BLaER1 treated with 17β-estradiol and CSF1 and Interleukin-3, amounts not matched to agents 10 nM and 100 nM (cell line): ENCODE measurements around the gene ZCCHC4.

ENCODE experiments used
- H3K27ac ChIP-seq, 11 experiments: shearing (Covaris generic); formaldehyde crosslinking; 2 replicates each; pipeline ENCODE4 v1.8.1; 2022
- H3K27me3 ChIP-seq, 11 experiments: shearing (Covaris generic); formaldehyde crosslinking; 2 replicates each; pipeline ENCODE4 v1.8.1; 2022
- H3K36me3 ChIP-seq, 11 experiments: shearing (Covaris generic); formaldehyde crosslinking; 2 replicates each; pipeline ENCODE4 v1.8.1; 2022
- H3K4me1 ChIP-seq, 10 experiments: shearing (Covaris generic); formaldehyde crosslinking; 2 replicates each; pipeline ENCODE4 v1.8.1; 2022
- H3K4me2 ChIP-seq, 11 experiments: shearing (Covaris generic); formaldehyde crosslinking; 2 replicates each; pipeline ENCODE4 v1.8.1; 2022
- H3K4me3 ChIP-seq, 10 experiments: shearing (Covaris generic); formaldehyde crosslinking; 2 replicates each; pipeline ENCODE4 v1.8.1; 2022
- H3K9ac ChIP-seq, 11 experiments: shearing (Covaris generic); formaldehyde crosslinking; 2 replicates each; pipeline ENCODE4 v1.8.1; 2022
- H3K9me3 ChIP-seq, 11 experiments: shearing (Covaris generic); formaldehyde crosslinking; replicated peaks in 1 of 11; 2 replicates each; pipeline ENCODE4 v1.8.1; 2022
- H4K20me1 ChIP-seq, 11 experiments: shearing (Covaris generic); formaldehyde crosslinking; 2 replicates each; pipeline ENCODE4 v1.8.1; 2022
- Cebpa-rat ChIP-seq, 11 experiments: shearing (Covaris generic); IDR thresholded peaks; 2 replicates each; pipeline ENCODE4 v1.8.1; 2022

The ZCCHC4 gene

DNA sequence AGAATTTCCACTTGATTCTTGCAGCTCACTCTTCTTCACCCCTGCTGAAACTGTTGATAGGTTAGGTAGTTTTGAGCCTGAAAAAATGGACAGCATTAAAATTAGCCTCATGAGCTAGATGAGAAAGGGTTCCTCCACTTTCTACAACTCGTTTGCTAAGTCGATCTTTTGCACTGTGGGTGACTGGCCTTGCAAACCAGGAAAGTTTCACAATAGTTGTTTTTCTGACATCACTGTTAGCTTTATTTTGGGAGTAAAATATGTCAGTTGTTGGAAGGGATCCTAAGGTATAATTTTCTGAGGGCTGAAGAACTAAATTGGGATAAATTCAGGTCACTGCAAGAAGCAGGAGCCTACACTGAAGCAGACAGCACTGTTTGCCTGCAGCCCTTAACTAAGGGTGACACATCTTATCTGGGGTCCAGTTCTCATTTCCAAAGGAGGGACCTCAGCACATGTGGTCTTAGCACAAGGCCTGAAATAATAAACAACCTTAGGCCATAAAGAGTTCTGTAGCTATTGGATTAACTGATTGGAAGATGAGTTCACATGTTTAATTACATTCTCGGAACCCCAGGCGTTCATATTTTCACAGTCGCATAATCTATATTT is 93.6 kb downstream of the ZCCHC4 start:
- Histone ChIP-seq H3K36me3 (peaks cover 82 to 100% (median 94%) of the 10 kb centered on the region in 11 experiments), H3K9me3 (no peaks in the 10 kb centered on the region), H3K4me3 (no peak overlapping the region), H3K4me1 (no peaks in the 10 kb centered on the region), H3K27ac (no peak overlapping the region), H3K9ac (no peak overlapping the region), H3K27me3 (no peaks in the 10 kb centered on the region), H4K20me1 (peaks cover 0 to 6% (median 0%) of the 10 kb centered on the region in 11 experiments; a peak in 2 of 22 replicates), H3K4me2 (no peak overlapping the region)
- 0 out of 22 replicates have a peak, but pooled peaks of 2 of the 11 experiments have one; percentile 12 to 13 for TF ChIP-seq Cebpa-rat (IDR thresholded peaks at IDR 0.05)

DNA sequence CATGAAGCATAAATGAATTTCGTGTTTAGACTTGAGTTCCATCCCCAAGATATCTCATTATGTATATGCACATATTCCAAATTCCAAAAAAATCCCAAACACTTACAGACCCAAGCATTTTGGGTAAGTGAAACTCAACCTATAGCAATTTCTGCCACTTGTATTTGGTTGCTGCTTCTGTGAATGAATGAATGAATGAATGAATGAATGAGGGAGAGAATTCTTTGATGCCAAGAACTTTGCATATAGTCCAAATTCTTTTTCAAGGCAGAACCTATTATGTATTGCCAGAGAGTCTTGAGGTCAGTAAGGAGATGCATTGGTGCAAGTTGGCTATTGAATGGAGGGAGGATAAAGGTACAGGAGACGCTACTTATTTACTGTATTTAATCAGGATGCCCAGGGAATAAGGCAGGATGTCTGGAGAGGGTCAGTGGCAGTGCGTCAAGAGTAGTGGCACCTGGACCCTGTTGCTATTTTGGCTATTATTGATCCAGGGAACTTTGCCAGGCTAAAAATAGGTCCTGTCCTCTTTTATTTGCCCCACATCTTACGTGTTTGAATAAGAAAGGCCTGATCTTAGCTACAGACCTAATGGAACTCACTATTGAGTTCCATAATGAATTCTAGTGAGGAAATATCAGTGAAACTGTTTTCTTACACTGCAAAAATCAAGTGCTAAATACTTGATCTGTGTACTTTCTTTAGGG is 98.4 kb downstream of the ZCCHC4 start:
- H4K20me1 ChIP-seq, result peaks cover 0 to 3% (median 0%) of the 10 kb centered on the region in 11 experiments; a peak in 1 of 22 replicates
- no peaks in the 10 kb centered on the region for H3K4me1 ChIP-seq
- no peak overlapping the region for H3K9ac ChIP-seq
- H3K27me3 ChIP-seq, result no peaks in the 10 kb centered on the region
- no peak overlapping the region for H3K27ac ChIP-seq
- no peak for TF ChIP-seq Cebpa-rat (IDR thresholded peaks at IDR 0.05)
- H3K36me3 ChIP-seq, result peaks cover 91 to 100% (median 95%) of the 10 kb centered on the region in 11 experiments
- H3K9me3 ChIP-seq, result no peaks in the 10 kb centered on the region
- H3K4me3 ChIP-seq, result no peak overlapping the region
- no peak overlapping the region for H3K4me2 ChIP-seq

DNA sequence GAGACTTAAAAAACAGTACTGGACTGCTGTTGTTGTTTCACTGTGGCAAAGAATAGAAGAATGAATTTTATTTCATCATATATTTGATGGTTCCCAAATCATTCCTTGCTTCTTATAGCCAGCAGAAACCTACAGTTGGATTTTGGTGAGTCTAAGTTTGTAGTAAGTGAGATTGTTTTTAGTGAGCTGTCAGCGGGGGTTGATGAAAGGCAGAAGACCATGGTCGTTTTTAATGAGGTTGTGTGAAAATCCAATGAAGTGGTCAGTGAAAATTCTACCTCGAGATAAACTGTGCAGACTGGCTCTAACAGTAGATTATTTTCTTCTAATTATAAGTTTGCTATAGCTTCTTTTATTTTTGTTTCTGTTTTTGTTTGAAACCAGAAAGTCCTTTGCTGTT is 100.7 kb downstream of the ZCCHC4 start:
- no peaks in the 10 kb centered on the region for H3K9me3 ChIP-seq
- H3K4me1 ChIP-seq, result no peaks in the 10 kb centered on the region
- TF ChIP-seq Cebpa-rat (IDR thresholded peaks at IDR 0.05), result no peak
- H3K36me3 ChIP-seq, result peaks cover 90 to 100% (median 95%) of the 10 kb centered on the region in 11 experiments
- H3K4me2 ChIP-seq, result no peak overlapping the region
- H4K20me1 ChIP-seq, result peaks cover 0 to 3% (median 0%) of the 10 kb centered on the region in 11 experiments; a peak in 1 of 22 replicates
- H3K4me3 ChIP-seq, result no peak overlapping the region
- H3K27me3 ChIP-seq, result no peaks in the 10 kb centered on the region
- no peak overlapping the region for H3K27ac ChIP-seq
- H3K9ac ChIP-seq, result no peak overlapping the region

DNA sequence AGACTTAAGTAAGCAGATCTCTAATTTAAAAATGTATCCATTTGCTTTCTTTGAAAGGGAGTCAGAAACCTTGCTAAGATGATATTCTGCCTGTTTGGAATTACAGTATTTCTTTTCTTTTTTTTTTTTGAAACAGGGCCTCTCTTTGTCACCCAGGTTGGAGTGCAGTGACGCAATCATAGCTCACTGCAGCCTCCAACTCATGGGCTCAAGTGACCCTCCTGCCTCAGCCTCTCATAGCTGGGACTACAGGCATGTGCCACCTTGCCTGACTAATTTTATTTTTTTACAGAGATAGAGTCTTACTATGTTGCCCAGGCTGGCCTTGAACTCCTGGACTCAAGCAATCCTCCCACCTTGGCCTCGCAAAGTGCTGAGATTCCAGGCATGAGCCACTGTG is 104.4 kb downstream of the ZCCHC4 start:
- H3K4me2 ChIP-seq, result no peak overlapping the region
- H3K4me1 ChIP-seq, result peaks cover 0 to 14% (median 0%) of the 10 kb centered on the region in 10 experiments; a peak in 6 of 20 replicates
- H3K27ac ChIP-seq, result no peak overlapping the region
- no peaks in the 10 kb centered on the region for H3K9me3 ChIP-seq
- TF ChIP-seq Cebpa-rat (IDR thresholded peaks at IDR 0.05), result 0 out of 22 replicates have a peak, but pooled peaks of 2 of the 11 experiments have one; percentile 12 to 34
- H3K9ac ChIP-seq, result no peak overlapping the region
- no peak overlapping the region for H3K4me3 ChIP-seq
- H4K20me1 ChIP-seq, result no peaks in the 10 kb centered on the region
- peaks cover 64 to 95% (median 75%) of the 10 kb centered on the region in 11 experiments for H3K36me3 ChIP-seq
- H3K27me3 ChIP-seq, result no peaks in the 10 kb centered on the region
